ENCODE measurements around the gene EFTUD2.

DNA sequence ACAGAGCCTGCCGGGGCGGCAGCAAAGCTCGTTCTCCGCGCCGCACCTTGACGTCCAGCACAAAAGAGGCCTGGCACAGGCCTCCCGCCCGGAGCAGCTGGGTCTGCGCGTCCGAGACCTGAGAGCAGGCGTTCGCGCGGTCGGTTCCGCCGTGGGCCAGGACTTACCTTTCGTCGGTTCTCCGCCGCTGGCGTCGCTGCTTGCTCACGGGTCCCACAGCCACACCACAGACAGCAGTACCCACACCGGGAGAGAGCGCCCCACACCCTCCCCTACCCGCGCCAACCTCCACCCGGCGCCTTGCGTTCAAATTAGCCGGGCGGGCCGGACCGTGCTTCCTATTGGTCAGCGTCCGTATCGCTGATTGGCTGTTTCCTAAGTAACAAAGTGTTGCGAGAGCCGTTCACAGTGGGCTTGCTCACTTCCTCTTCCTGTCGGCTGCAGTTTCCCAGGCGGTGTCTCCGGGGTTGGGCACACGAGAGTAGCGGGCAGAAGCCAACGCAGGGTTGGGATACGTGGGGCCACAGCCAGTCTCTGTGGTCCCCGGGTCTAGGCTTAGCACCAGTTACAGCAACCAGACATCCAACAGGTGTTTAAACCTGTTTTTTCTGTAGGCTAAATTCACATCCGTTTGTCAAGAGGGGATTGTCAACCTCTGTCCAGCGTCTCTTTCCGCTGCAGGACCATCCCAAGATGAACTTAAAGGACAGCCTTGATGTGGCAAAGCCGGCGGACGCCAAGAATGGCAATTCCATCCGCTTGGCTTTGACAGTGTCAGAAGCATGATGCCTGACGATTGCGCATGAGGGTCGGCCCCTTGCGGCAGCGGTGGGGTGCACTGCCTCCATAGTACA lies 48.4 kb upstream of the EFTUD2 start, which contains the start of gene KIF18B:
- TF ChIP-seq, protein P1, sequence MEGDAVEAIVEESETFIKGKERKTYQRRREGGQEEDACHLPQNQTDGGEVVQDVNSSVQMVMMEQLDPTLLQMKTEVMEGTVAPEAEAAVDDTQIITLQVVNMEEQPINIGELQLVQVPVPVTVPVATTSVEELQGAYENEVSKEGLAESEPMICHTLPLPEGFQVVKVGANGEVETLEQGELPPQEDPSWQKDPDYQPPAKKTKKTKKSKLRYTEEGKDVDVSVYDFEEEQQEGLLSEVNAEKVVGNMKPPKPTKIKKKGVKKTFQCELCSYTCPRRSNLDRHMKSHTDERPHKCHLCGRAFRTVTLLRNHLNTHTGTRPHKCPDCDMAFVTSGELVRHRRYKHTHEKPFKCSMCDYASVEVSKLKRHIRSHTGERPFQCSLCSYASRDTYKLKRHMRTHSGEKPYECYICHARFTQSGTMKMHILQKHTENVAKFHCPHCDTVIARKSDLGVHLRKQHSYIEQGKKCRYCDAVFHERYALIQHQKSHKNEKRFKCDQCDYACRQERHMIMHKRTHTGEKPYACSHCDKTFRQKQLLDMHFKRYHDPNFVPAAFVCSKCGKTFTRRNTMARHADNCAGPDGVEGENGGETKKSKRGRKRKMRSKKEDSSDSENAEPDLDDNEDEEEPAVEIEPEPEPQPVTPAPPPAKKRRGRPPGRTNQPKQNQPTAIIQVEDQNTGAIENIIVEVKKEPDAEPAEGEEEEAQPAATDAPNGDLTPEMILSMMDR (IDR thresholded peaks at IDR 0.05; ENCODE audit: low read length), result peak; percentile 18; the same call in 1 of the 2 replicates
- TF ChIP-seq EZH2 (IDR thresholded peaks at IDR 0.05; ENCODE audit: borderline replicate concordance, low read length), result no peak
